Gastroesophageal sphincter (tissue), 3 donors: ENCODE measurements around the gene TBC1D5.

Source experiments
- EP300 ChIP-seq: sonication (generic); formaldehyde crosslinking; IDR thresholded peaks from one replicate; pipeline ENCODE4 v1.6.1; 2017; ENCODE audit warnings: antibody characterized with exemption, mild to moderate bottlenecking
- POLR2A ChIP-seq, 2 donors: fragments of 450-650 bp; IDR thresholded peaks; one replicate each; pipeline ENCODE4 v1.6.1; 2017; ENCODE audit warnings: antibody characterized with exemption in 2 of 2, mild to moderate bottlenecking in 2 of 2, moderate library complexity in 1 of 2
- POLR2AphosphoS5 ChIP-seq: sonication (generic); formaldehyde crosslinking; IDR thresholded peaks from one replicate; pipeline ENCODE4 v1.6.1; 2017; ENCODE audit warnings: antibody characterized with exemption
- TF ChIP-seq, protein P1 (sequence below), 4 experiments: fragments of 200-600 bp in 2 of 4; fragments of 450-650 bp in 2 of 4; sonication (generic) in 1 of 4; IDR thresholded peaks; one replicate each; pipeline ENCODE4 v1.5.1; 2017 to 2019; ENCODE audit warnings: antibody characterized with exemption in 4 of 4, mild to moderate bottlenecking in 2 of 4, moderate library complexity in 2 of 4

- TF ChIP-seq EP300 (no peak), POLR2A (IDR thresholded peaks at IDR 0.05) (no peak), POLR2AphosphoS5 (no peak)
- TF ChIP-seq, protein P1, sequence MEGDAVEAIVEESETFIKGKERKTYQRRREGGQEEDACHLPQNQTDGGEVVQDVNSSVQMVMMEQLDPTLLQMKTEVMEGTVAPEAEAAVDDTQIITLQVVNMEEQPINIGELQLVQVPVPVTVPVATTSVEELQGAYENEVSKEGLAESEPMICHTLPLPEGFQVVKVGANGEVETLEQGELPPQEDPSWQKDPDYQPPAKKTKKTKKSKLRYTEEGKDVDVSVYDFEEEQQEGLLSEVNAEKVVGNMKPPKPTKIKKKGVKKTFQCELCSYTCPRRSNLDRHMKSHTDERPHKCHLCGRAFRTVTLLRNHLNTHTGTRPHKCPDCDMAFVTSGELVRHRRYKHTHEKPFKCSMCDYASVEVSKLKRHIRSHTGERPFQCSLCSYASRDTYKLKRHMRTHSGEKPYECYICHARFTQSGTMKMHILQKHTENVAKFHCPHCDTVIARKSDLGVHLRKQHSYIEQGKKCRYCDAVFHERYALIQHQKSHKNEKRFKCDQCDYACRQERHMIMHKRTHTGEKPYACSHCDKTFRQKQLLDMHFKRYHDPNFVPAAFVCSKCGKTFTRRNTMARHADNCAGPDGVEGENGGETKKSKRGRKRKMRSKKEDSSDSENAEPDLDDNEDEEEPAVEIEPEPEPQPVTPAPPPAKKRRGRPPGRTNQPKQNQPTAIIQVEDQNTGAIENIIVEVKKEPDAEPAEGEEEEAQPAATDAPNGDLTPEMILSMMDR (IDR thresholded peaks at IDR 0.05), result no peak
Measured at GRCh38 chr3:17399586-17399985, 342.8 kb downstream of the TBC1D5 start.
